Right lobe of liver (tissue), 6 donors: Measurements from ENCODE around the gene PGAP6. TPM values are rescaled to one million over a fixed set of nuclear protein-coding genes. Genes with fewer than 3 reads are reported as not detected.

ENCODE experiments used
- ATAC-seq, 4 donors: fragments of 200-7000 bp; cut with Tn5 transposase; one replicate each; pipeline ENCODE4 v1.9.1; 2020; ENCODE audit warnings: mild to moderate bottlenecking in 4 of 4, moderate library complexity in 4 of 4
- DNase-seq, 3 donors: peaks; one replicate each; pipeline ENCODE4 v3.0.0-alpha.2; 2020
- H3K27ac ChIP-seq, 3 donors: fragments of 200-600 bp; one replicate each; pipeline ENCODE4 v1.8.0; 2022
- H3K27me3 ChIP-seq, 2 donors: fragments of 200-600 bp; one replicate each; pipeline ENCODE4 v1.8.0; 2022
- H3K36me3 ChIP-seq, 4 donors: fragments of 200-600 bp; sonication (generic) in 1 of 4; one replicate each; pipeline versions ENCODE4 v1.5.1 to v1.8.0; 2017 to 2022; ENCODE audit warnings: control low read depth in 1 of 4
- H3K4me1 ChIP-seq, 4 donors: fragments of 200-600 bp; sonication (generic) in 1 of 4; one replicate each; pipeline versions ENCODE4 v1.5.1 to v1.8.0; 2017 to 2022; ENCODE audit warnings: control low read depth in 1 of 4
- H3K4me3 ChIP-seq, 3 donors: fragments of 200-600 bp; one replicate each; pipeline ENCODE4 v1.8.0; 2022
- H3K9me3 ChIP-seq, 4 donors: fragments of 200-600 bp; sonication (generic) in 1 of 4; one replicate each; pipeline versions ENCODE4 v1.5.1 to v1.8.0; 2017 to 2022; ENCODE audit warnings: control low read depth in 1 of 4
- CTCF ChIP-seq, 4 donors: fragments of 200-600 bp in 3 of 4; fragments of 450-650 bp in 1 of 4; IDR thresholded peaks; one replicate each; pipeline versions ENCODE4 v1.5.1 to v1.8.0; 2016 to 2022; ENCODE audit warnings: antibody characterized with exemption in 4 of 4, mild to moderate bottlenecking in 2 of 4
- POLR2A ChIP-seq: fragments of 450-650 bp; IDR thresholded peaks from one replicate; pipeline ENCODE4 v1.6.1; 2017; ENCODE audit warnings: antibody characterized with exemption, mild to moderate bottlenecking
- WGBS: methylation state at CpG from one replicate; pipeline ENCODE4 v1.1.6; 2018; ENCODE audit warnings: low coverage, low lambda C conversion rate; ENCODE audit not compliant: insufficient coverage; ENCODE audit errors: missing lambda C conversion rate; 5-methylcytosine and 5-hydroxymethylcytosine counted together
- intact Hi-C, 2 donors: fragments of 100-400 bp; cut with DNase I; formaldehyde crosslinking; loops; one replicate each; pipeline versions ENCODE4 v1.11.2 to v1.14.1; 2022
- total RNA-seq, 6 experiments: library from RNA; depleted of rRNA in 2 of 6; stranded (reverse); fragments of >200 nt in 2 of 6; fragmentation: NEBNext Ultra II Directional in 3 of 6; extraction: Animal tissue kit (Norgen Biotek cat#: 25700) in 3 of 6; gene quantifications; one replicate each; pipeline versions ENCODE4 v1.1.0 to v1.2.4, GENCODE V29; 2016 to 2023
- donor health status: DM: no; HTN: yes; CAD: no.
- donor health status: DM: no; HTN: no; CAD: no.
- donor health status: DM: no; HTN: no; CAD: no.
- donor health status: DM: no; HTN: yes; CAD: no.
- donor health status: DM: no; HTN: yes; CAD: no.

Gene PGAP6
- total RNA-seq, 6 experiments from 2014 or later, result 24.3 to 44.6 (median 28.0) TPM

DNA sequence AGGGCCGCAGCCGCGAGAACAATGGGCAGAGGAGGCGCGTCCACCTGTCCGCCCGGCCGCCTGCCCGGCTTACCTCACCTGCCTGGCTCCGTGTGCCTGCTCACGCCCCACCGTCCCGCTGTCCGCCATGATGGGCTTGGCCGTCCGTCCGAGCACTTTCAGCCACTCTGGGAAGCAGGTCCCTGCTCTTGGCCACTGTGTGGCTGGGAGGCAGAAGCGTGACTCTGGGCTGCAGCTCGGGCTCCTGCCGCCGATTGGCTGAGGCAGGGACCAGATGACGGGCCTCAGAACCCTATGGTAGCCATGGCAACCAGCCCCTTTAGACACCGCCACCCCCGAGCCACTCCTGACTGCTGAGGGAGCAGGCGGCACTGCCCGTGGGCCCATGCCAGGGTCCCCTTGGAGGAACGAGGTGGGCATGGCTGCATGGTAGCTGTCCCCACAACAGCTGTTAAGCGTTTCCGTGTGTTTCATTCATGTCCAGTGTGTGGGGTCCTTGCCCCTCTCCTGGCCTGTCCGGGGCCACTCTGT, 20.4 kb downstream of the PGAP6 start:
- WGBS, result 30% methylated on average over 2 of the region's 30 CpGs
- no peaks in the 10 kb centered on the region for H3K9me3 ChIP-seq
- intact Hi-C loops, result loop anchor here in 1 of 2 donors (10.0 kb wide), 1 partner anchor 127 kb away; the partner anchor contains the start of gene FAM234A
- peaks cover 0 to under 1% (median 0%) of the 10 kb centered on the region in 4 donors for H3K36me3 ChIP-seq
- ATAC-seq, result no peak
- no peak overlapping the region for H3K4me3 ChIP-seq
- no peak overlapping the region for H3K27ac ChIP-seq
- no peaks in the 10 kb centered on the region for H3K4me1 ChIP-seq
- peak in 1 of 3 donors; percentile 45 for DNase-seq
- TF ChIP-seq CTCF (IDR thresholded peaks at IDR 0.05), result no peak
- no peak for TF ChIP-seq POLR2A
- H3K27me3 ChIP-seq, result no peaks in the 10 kb centered on the region

- Histone ChIP-seq H3K9me3 (no peaks in the 10 kb centered on the region), H3K27ac (no peak overlapping the region), H3K36me3 (no peaks in the 10 kb centered on the region), H3K4me1 (no peaks in the 10 kb centered on the region), H3K27me3 (no peaks in the 10 kb centered on the region), H3K4me3 (no peak overlapping the region)
- TF ChIP-seq CTCF (IDR thresholded peaks at IDR 0.05) (no peak), POLR2A (no peak)
- ATAC-seq (no peak), DNase-seq (no peak)
- intact Hi-C loops, result loop anchor here in 1 of 2 donors (10.0 kb wide), 1 partner anchor 126 kb away; the partner anchor contains the start of gene FAM234A
- whole genome bisulfite sequencing, result 68% methylated on average over 8 of the region's 47 CpGs
These were observed 21.0 kb downstream of the PGAP6 start for GRCh38 chr16:360698-361336.

GRCh38 chr16:359871-360697, 21.7 kb downstream of the PGAP6 start:
- peak in 1 of 3 donors; percentile 42 for DNase-seq
- H3K27ac ChIP-seq, result no peak overlapping the region
- H3K27me3 ChIP-seq, result no peaks in the 10 kb centered on the region
- intact Hi-C loops, result loop anchor here in 1 of 2 donors (10.0 kb wide), 1 partner anchor 125 kb away; the partner anchor contains the start of gene FAM234A
- WGBS, result 80% methylated on average over 15 of the region's 47 CpGs
- H3K9me3 ChIP-seq, result no peaks in the 10 kb centered on the region
- ATAC-seq, result no peak
- TF ChIP-seq CTCF (IDR thresholded peaks at IDR 0.05), result no peak
- no peak for TF ChIP-seq POLR2A
- no peaks in the 10 kb centered on the region for H3K4me1 ChIP-seq
- H3K4me3 ChIP-seq, result no peak overlapping the region
- no peaks in the 10 kb centered on the region for H3K36me3 ChIP-seq

GRCh38 chr16:359067-359763, 22.6 kb downstream of the PGAP6 start:
- Histone ChIP-seq H3K27me3 (no peaks in the 10 kb centered on the region), H3K4me1 (no peaks in the 10 kb centered on the region), H3K36me3 (no peaks in the 10 kb centered on the region), H3K9me3 (no peaks in the 10 kb centered on the region), H3K4me3 (no peak overlapping the region), H3K27ac (no peak overlapping the region)
- DNase-seq (peak in 1 of 3 donors; percentile 47), ATAC-seq (peak in 2 of 4 donors; percentile 21 to 24)
- intact Hi-C loops, result no loop called here
- TF ChIP-seq POLR2A (no peak), CTCF (IDR thresholded peaks at IDR 0.05) (no peak)
- 20% methylated on average over 2 of the region's 19 CpGs for WGBS
